Stimulated activated CD8-positive, alpha-beta memory T cell treated with anti-CD3 and anti-CD28 coated beads, Interleukin-15, amount 100 ng/mL, for 24 hours (primary cell): ENCODE results near the gene KLK1.

Source experiments
- DNase-seq: peaks from one replicate; pipeline ENCODE4 v3.0.0-alpha.2; 2020; ENCODE audit warnings: low read depth

The KLK1 gene

GRCh38 chr19:50823389-50824042 is at the start of gene KLK1:
KLK1 (minus strand) TSS chr19:50823787; CDS start chr19:50823748, 39 bp downstream.
- no peak for DNase-seq

DNA sequence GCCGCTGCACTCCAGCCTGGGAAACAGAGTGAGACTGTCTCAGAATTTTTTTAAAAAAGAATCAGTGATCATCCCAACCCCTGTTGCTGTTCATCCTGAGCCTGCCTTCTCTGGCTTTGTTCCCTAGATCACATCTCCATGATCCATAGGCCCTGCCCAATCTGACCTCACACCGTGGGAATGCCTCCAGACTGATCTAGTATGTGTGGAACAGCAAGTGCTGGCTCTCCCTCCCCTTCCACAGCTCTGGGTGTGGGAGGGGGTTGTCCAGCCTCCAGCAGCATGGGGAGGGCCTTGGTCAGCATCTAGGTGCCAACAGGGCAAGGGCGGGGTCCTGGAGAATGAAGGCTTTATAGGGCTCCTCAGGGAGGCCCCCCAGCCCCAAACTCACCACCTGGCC is 49.5 kb upstream of the KLK1 start, which contains the start of gene KLK2:
KLK2 (plus strand) TSS at position 384 of the 400 bp plus-strand sequence. CDS start 35 bp downstream, outside the sequence.
- no peak for DNase-seq

DNA sequence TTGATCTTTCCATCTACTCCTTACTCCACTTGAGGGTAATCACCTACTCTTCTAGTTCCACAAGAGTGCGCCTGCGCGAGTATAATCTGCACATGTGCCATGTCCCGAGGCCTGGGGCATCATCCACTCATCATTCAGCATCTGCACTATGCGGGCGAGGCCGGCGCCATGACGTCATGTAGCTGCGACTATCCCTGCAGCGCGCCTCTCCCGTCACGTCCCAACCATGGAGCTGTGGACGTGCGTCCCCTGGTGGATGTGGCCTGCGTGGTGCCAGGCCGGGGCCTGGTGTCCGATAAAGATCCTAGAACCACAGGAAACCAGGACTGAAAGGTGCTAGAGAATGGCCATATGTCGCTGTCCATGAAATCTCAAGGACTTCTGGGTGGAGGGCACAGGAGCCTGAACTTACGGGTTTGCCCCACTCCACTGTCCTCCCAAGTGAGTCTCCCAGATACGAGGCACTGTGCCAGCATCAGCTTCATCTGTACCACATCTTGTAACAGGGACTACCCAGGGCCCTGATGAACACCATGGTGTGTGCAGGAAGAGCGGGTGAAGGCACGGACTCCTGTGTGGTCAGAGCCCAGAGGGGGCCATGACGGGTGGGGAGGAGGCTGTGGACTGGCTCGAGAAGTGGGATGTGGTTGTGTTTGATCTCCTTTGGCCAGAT is 47.0 kb upstream of the KLK1 start:
- no peak for DNase-seq

- DNase-seq: no peak
Observed at GRCh38 chr19:50869479-50869878, 45.9 kb upstream of the KLK1 start.

- no peak for DNase-seq
Observed at GRCh38 chr19:50861496-50862286, 38.1 kb upstream of the KLK1 start.

- DNase-seq: no peak
Observed at GRCh38 chr19:50861010-50861409, 37.4 kb upstream of the KLK1 start.

DNA sequence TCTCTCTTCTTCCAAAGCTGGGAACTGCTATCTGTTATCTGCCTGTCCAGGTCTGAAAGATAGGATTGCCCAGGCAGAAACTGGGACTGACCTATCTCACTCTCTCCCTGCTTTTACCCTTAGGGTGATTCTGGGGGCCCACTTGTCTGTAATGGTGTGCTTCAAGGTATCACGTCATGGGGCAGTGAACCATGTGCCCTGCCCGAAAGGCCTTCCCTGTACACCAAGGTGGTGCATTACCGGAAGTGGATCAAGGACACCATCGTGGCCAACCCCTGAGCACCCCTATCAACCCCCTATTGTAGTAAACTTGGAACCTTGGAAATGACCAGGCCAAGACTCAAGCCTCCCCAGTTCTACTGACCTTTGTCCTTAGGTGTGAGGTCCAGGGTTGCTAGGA is 36.3 kb upstream of the KLK1 start:
- DNase-seq: no peak

DNA sequence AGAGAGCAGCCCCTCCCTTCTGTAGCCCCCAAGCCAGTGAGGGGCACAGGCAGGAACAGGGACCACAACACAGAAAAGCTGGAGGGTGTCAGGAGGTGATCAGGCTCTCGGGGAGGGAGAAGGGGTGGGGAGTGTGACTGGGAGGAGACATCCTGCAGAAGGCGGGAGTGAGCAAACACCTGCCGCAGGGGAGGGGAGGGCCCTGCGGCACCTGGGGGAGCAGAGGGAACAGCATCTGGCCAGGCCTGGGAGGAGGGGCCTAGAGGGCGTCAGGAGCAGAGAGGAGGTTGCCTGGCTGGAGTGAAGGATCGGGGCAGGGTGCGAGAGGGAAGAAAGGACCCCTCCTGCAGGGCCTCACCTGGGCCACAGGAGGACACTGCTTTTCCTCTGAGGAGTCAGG is 35.3 kb upstream of the KLK1 start:
- DNase-seq: no peak

DNA sequence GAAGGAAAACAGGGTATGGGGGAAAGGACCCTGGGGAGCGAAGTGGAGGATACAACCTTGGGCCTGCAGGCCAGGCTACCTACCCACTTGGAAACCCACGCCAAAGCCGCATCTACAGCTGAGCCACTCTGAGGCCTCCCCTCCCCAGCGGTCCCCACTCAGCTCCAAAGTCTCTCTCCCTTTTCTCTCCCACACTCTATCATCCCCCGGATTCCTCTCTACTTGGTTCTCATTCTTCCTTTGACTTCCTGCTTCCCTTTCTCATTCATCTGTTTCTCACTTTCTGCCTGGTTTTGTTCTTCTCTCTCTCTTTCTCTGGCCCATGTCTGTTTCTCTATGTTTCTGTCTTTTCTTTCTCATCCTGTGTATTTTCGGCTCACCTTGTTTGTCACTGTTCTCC is 33.8 kb upstream of the KLK1 start:
- DNase-seq: no peak

DNA sequence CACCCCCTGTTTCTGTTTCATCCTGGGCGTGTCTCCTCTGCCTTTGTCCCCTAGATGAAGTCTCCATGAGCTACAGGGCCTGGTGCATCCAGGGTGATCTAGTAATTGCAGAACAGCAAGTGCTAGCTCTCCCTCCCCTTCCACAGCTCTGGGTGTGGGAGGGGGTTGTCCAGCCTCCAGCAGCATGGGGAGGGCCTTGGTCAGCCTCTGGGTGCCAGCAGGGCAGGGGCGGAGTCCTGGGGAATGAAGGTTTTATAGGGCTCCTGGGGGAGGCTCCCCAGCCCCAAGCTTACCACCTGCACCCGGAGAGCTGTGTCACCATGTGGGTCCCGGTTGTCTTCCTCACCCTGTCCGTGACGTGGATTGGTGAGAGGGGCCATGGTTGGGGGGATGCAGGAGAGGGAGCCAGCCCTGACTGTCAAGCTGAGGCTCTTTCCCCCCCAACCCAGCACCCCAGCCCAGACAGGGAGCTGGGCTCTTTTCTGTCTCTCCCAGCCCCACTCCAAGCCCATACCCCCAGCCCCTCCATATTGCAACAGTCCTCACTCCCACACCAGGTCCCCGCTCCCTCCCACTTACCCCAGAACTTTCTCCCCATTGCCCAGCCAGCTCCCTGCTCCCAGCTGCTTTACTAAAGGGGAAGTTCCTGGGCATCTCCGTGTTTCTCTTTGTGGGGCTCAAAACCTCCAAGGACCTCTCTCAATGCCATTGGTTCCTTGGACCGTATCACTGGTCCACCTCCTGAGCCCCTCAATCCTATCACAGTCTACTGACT is 31.2 kb upstream of the KLK1 start, which contains the start of gene KLK3:
KLK3 (plus strand) TSS at position 280 of the 775 bp plus-strand sequence; CDS start at position 321, 41 bp downstream.
- no peak for DNase-seq

GRCh38 chr19:50851620-50852019 is 28.0 kb upstream of the KLK1 start:
- DNase-seq: no peak

- no peak for DNase-seq
Observed at GRCh38 chr19:50850738-50851137, 27.2 kb upstream of the KLK1 start.

DNA sequence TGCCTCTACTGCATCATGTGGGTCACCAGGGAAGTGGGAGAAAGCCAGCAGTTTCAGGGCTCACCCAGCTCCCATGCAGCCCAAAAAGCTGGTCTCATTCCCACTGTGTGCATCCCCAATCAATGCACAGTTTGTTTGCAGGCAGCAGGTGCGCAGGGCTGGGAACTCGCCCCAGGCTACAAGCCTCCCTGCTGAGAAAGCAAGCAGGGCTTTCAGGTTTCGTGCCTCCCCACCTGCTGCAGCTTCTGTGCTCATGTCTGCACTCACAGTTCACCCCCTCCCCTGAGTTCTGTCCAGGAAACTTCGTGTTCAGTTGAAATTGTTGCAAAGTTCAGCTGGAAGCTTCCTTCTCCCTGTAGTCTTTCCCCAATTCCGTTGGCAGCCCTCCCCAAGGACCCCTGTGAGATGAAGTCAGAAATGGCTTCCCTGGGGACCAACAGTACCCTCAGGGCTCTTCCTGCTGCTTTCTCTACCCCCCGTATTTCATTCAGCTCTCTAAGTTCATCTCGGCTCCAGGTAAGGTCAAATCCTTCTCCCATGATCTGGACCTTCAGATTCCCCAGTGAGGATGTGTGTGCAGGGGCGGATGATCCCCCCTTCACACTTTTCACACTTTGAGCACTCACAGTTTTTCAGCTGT is 20.8 kb upstream of the KLK1 start:
- DNase-seq: no peak

DNA sequence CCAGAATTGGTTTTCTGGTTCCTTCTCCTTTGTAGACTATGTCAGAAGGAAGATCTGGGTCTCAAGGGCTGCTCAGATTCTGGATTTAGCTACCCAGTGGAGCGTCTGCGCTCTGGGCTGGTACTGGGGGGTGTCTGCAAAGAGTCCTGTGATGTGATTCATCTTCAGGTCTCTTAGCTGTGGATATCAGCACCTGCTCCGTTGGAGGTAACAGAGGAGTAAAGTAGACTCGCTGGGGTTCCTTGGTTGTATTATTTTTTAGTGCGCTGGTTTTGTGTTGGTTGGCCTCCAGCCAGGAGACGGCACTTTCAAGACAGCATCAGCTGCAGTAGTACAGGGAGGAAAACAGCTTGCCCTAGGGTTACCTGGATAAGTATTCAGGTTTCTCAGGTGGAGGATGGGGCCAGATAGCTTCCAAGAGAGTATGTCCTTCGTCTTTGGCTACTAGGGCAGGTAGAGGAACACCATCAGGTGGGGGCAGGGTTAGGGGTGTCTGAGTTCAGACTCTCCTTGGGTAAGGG is 20.2 kb upstream of the KLK1 start:
- no peak for DNase-seq

- no peak for DNase-seq
Observed at GRCh38 chr19:50843205-50843604, 19.6 kb upstream of the KLK1 start.

- no peak for DNase-seq
Observed at GRCh38 chr19:50842130-50842529, 18.5 kb upstream of the KLK1 start.

- DNase-seq: no peak
Observed at GRCh38 chr19:50839712-50840655, 16.4 kb upstream of the KLK1 start.

DNA sequence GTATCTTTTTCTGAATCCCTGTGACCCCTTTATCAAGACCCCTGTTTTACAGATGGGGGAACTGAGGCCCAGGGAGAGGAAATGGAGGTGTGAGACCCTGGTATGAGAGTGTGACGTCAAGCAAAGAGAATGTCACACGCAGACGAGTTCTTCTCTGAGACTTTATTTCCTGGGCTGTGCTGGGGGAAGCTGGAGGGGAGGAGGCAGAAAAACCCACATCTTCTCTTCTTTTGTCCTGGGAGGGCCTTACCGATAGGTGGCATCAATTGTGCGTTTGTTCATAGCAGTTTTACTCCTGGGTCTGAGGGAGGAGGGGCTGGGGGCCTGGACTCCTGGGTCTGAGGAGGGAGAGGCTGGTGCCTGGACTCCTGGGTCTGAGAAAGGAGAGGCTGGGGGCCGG is 14.7 kb upstream of the KLK1 start:
- no peak for DNase-seq

DNA sequence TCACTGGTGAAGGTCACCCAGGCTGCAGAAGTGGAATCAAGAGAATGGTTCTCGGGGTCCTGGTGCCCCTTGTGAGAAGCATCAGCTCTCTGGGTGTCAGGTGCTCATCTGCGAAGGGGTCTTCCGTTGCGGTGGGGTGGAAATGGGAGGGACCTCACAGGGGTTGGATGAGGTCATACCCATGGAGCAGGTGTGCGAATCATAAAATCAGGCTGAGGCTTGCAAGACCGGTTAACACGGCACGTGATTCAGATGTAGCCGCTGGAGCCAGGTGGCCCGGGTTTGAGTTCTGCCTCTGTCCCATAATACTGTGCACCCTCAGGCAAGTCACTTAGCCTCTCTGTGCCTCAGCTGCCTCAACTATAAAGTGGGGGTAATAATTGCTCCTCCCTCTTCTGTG is 13.7 kb upstream of the KLK1 start:
- no peak for DNase-seq

- no peak for DNase-seq
Observed at GRCh38 chr19:50836543-50837195, 13.1 kb upstream of the KLK1 start.
